Aorta (tissue), 5 donors: ENCODE measurements around the gene RGS3. TPM values are rescaled to one million over a fixed set of nuclear protein-coding genes. Genes with fewer than 3 reads are reported as not detected.

Source experiments
- ATAC-seq: fragments of 200-7000 bp; cut with Tn5 transposase; one replicate; pipeline ENCODE4 v1.9.1; 2022; ENCODE audit warnings: moderate library complexity; ENCODE audit not compliant: low FRiP score
- DNase-seq, 2 donors: peaks; one replicate each; pipeline ENCODE4 v3.0.0-alpha.2; 2020
- H3K27ac ChIP-seq, 2 donors: one replicate each; pipeline ENCODE4 v1.5.1; 2013; ENCODE audit warnings: low read length in 2 of 2, mild to moderate bottlenecking in 2 of 2, moderate library complexity in 2 of 2, control low read depth in 1 of 2, inconsistent platforms in 1 of 2, low read depth in 1 of 2
- H3K27me3 ChIP-seq, 2 donors: one replicate each; pipeline ENCODE4 v1.6.1; 2013; ENCODE audit warnings: control low read depth in 1 of 2, low read length in 1 of 2, mild to moderate bottlenecking in 1 of 2, moderate library complexity in 1 of 2; ENCODE audit not compliant: insufficient read depth in 2 of 2, control insufficient read depth in 1 of 2
- H3K36me3 ChIP-seq, 2 donors: one replicate each; pipeline ENCODE4 v1.6.1; 2013; ENCODE audit warnings: control low read depth in 1 of 2, low read length in 1 of 2, mild to moderate bottlenecking in 1 of 2; ENCODE audit not compliant: insufficient read depth in 2 of 2, control insufficient read depth in 1 of 2
- H3K4me1 ChIP-seq, 2 donors: one replicate each; pipeline ENCODE4 v1.6.1; 2013; ENCODE audit warnings: low read length in 2 of 2, control low read depth in 1 of 2, mild to moderate bottlenecking in 1 of 2, moderate library complexity in 1 of 2; ENCODE audit not compliant: insufficient read depth in 2 of 2, control insufficient read depth in 1 of 2
- H3K4me3 ChIP-seq, 2 donors: one replicate each; pipeline ENCODE4 v1.5.1; 2013; ENCODE audit warnings: low read length in 2 of 2, control low read depth in 1 of 2, mild to moderate bottlenecking in 1 of 2
- H3K9me3 ChIP-seq: one replicate; pipeline ENCODE4 v1.6.1; 2013; ENCODE audit warnings: mild to moderate bottlenecking, low read length; ENCODE audit not compliant: control insufficient read depth
- WGBS, 2 donors: extraction: QIAGEN DNeasy Blood & Tissue Kit; methylation state at CpG; one replicate each; pipeline ENCODE4 v1.1.7; 2013; 5-methylcytosine and 5-hydroxymethylcytosine counted together
- intact Hi-C, 2 donors: fragments of 100-400 bp; cut with DNase I; formaldehyde crosslinking; loops; one replicate each; pipeline versions ENCODE4 v1.14.2 to v1.15.0; 2022
- polyA plus RNA-seq, 2 donors: library from polyadenylated mRNA; stranded (reverse); fragments of 200-250 nt; gene quantifications; one replicate each; pipeline ENCODE4 v1.2.3, GENCODE V29; 2013
- total RNA-seq, 2 donors: library from RNA; stranded (reverse); fragmentation: NEBNext Ultra II Directional; extraction: Animal tissue kit (Norgen Biotek cat#: 25700); gene quantifications; one replicate each; pipeline ENCODE4 v1.2.1, GENCODE V29; 2021
- donor health status: healthy with polysubstance abuse.
- donor health status: Bipolar disorder and iron deficiency.
- donor health status: DM: no; HTN: no; CAD: no.
- donor health status: DM: no; HTN: no; CAD: no.
- donor health status: DM: yes; HTN: yes; CAD: no.

The RGS3 gene
- total and polyA plus RNA-seq, 4 donors, result 74.3 to 161 (median 149) TPM

- intact Hi-C loops, result no loop called here
- Histone ChIP-seq H3K27me3 (no peaks in the 10 kb centered on the region), H3K36me3 (peaks cover 0 to 2% of the 10 kb centered on the region in 2 donors), H3K4me1 (peaks cover 0 to 8% of the 10 kb centered on the region in 2 donors), H3K4me3 (no peak overlapping the region), H3K27ac (no peak overlapping the region), H3K9me3 (no peaks in the 10 kb centered on the region)
- ATAC-seq, result no peak
- DNase-seq, result no peak
- WGBS, 2 donors, result 92% methylated on average over 8 to 10 of the region's 10 CpGs
These were observed 35.8 kb downstream of the RGS3 start for GRCh38 chr9:113499153-113499875.

GRCh38 chr9:113499876-113500497 is 36.5 kb downstream of the RGS3 start:
- no peak for ATAC-seq
- no peaks in the 10 kb centered on the region for H3K9me3 ChIP-seq

GRCh38 chr9:113501129-113501686 is 37.7 kb downstream of the RGS3 start:
- no peak for DNase-seq

More at GRCh38 chr9:113499876-113500497, 36.5 kb downstream of the RGS3 start:
- Histone ChIP-seq H3K27me3 (no peaks in the 10 kb centered on the region), H3K27ac (no peak overlapping the region), H3K4me3 (no peak overlapping the region), H3K36me3 (peaks cover 0 to 2% of the 10 kb centered on the region in 2 donors), H3K4me1 (peaks cover 0 to 8% of the 10 kb centered on the region in 2 donors)
- no peak for DNase-seq
- 81 to 83% methylated on average over 5 of the region's 5 CpGs for WGBS, 2 donors
- intact Hi-C loops, result no loop called here

GRCh38 chr9:113501852-113502251 is 38.3 kb downstream of the RGS3 start:
- Histone ChIP-seq H3K4me1 (peaks cover 0 to 8% of the 10 kb centered on the region in 2 donors), H3K9me3 (no peaks in the 10 kb centered on the region), H3K27me3 (no peaks in the 10 kb centered on the region), H3K27ac (peak overlapping the region in 1 of 2 donors; percentile 37), H3K36me3 (peaks cover 0 to 2% of the 10 kb centered on the region in 2 donors), H3K4me3 (no peak overlapping the region)
- ATAC-seq (no peak), DNase-seq (no peak)
- 70 to 80% methylated on average over 5 of the region's 5 CpGs for WGBS, 2 donors
- intact Hi-C loops, result no loop called here

More at GRCh38 chr9:113501129-113501686, 37.7 kb downstream of the RGS3 start:
- peak; percentile 57 for ATAC-seq
- intact Hi-C loops, result no loop called here
- Histone ChIP-seq H3K36me3 (peaks cover 0 to 2% of the 10 kb centered on the region in 2 donors), H3K27me3 (no peaks in the 10 kb centered on the region), H3K4me1 (peaks cover 0 to 8% of the 10 kb centered on the region in 2 donors), H3K4me3 (no peak overlapping the region), H3K9me3 (no peaks in the 10 kb centered on the region), H3K27ac (no peak overlapping the region)
- WGBS, 2 donors, result 76 to 88% methylated on average over 20 of the region's 20 CpGs

- H3K27ac ChIP-seq, result peak overlapping the region; percentile 37 to 92
- intact Hi-C loops, result no loop called here
These were observed 39.0 kb downstream of the RGS3 start for GRCh38 chr9:113502427-113503034.

GRCh38 chr9:113503131-113503541 is 39.6 kb downstream of the RGS3 start:
- WGBS, 2 donors, result 70 to 75% methylated on average over 8 of the region's 8 CpGs
- Histone ChIP-seq H3K36me3 (no peaks in the 10 kb centered on the region), H3K27me3 (no peaks in the 10 kb centered on the region), H3K4me3 (no peak overlapping the region), H3K4me1 (peaks cover 0 to 8% of the 10 kb centered on the region in 2 donors), H3K27ac (peak overlapping the region; percentile 53 to 92), H3K9me3 (no peaks in the 10 kb centered on the region)
- DNase-seq (no peak), ATAC-seq (no peak)
- intact Hi-C loops, result no loop called here

More at GRCh38 chr9:113502427-113503034, 39.0 kb downstream of the RGS3 start:
- ATAC-seq (no peak), DNase-seq (no peak)
- Histone ChIP-seq H3K4me1 (peaks cover 0 to 8% of the 10 kb centered on the region in 2 donors), H3K4me3 (no peak overlapping the region), H3K36me3 (no peaks in the 10 kb centered on the region), H3K9me3 (no peaks in the 10 kb centered on the region), H3K27me3 (no peaks in the 10 kb centered on the region)
- WGBS, 2 donors, result 68 to 84% methylated on average over 4 of the region's 4 CpGs

GRCh38 chr9:113503613-113504211 is 40.2 kb downstream of the RGS3 start:
- Histone ChIP-seq H3K27me3 (no peaks in the 10 kb centered on the region), H3K4me3 (no peak overlapping the region), H3K4me1 (peaks cover 0 to 8% of the 10 kb centered on the region in 2 donors), H3K27ac (peak overlapping the region; percentile 53 to 92), H3K36me3 (no peaks in the 10 kb centered on the region), H3K9me3 (no peaks in the 10 kb centered on the region)
- intact Hi-C loops, result no loop called here
- WGBS, 2 donors, result 5 to 8% methylated on average over 10 of the region's 10 CpGs
- ATAC-seq (peak; percentile 19), DNase-seq (peak in 1 of 2 donors; percentile 78)
